Psoas muscle (tissue), 8 donors: ENCODE measurements around the gene MPDZ. TPM values are rescaled to one million over a fixed set of nuclear protein-coding genes. Genes with fewer than 3 reads are reported as not detected.
A peak's percentile ranks its signal among the peaks of the same experiment; 100 is the strongest.

Experiments used
- ATAC-seq, 4 donors: fragments of 200-7000 bp; cut with Tn5 transposase; one replicate each; pipeline ENCODE4 v1.9.1; 2020; ENCODE audit warnings: moderate library complexity in 3 of 4, mild to moderate bottlenecking in 2 of 4
- DNase-seq, 2 donors: peaks; one replicate each; pipeline ENCODE4 v3.0.0-alpha.2; 2020
- H3K27ac ChIP-seq: fragments of 200-600 bp; one replicate; pipeline ENCODE4 v1.8.0; 2022
- H3K27me3 ChIP-seq, 3 donors: fragments of 200-600 bp in 1 of 3; one replicate each; pipeline versions ENCODE4 v1.6.1 to v1.8.0; 2013 to 2022; ENCODE audit warnings: low read length in 2 of 3, mild to moderate bottlenecking in 2 of 3, moderate library complexity in 1 of 3; ENCODE audit not compliant: insufficient read depth in 3 of 3
- H3K36me3 ChIP-seq, 2 donors: fragments of 200-600 bp in 1 of 2; one replicate each; pipeline versions ENCODE4 v1.6.1 to v1.8.0; 2013 to 2022; ENCODE audit warnings: low read depth in 1 of 2, mild to moderate bottlenecking in 1 of 2, moderate library complexity in 1 of 2; ENCODE audit not compliant: insufficient read depth in 1 of 2
- H3K4me1 ChIP-seq: fragments of 200-600 bp; one replicate; pipeline ENCODE4 v1.8.0; 2022
- H3K4me3 ChIP-seq: fragments of 200-600 bp; one replicate; pipeline ENCODE4 v1.8.0; 2022; ENCODE audit warnings: mild to moderate bottlenecking
- H3K9me3 ChIP-seq: fragments of 200-600 bp; one replicate; pipeline ENCODE4 v1.8.0; 2022
- CTCF ChIP-seq: fragments of 200-600 bp; IDR thresholded peaks from one replicate; pipeline ENCODE4 v1.8.0; 2022; ENCODE audit warnings: antibody characterized with exemption
- WGBS, 3 donors: extraction: QIAGEN DNeasy Blood & Tissue Kit; methylation state at CpG; one replicate each; pipeline versions ENCODE4 v1.1.6 to v1.1.7; 2013; 5-methylcytosine and 5-hydroxymethylcytosine counted together
- intact Hi-C, 2 donors: fragments of 100-400 bp; cut with DNase I; formaldehyde crosslinking; loops; one replicate each; pipeline versions ENCODE4 v1.11.0 to v1.14.2; 2022
- polyA plus RNA-seq, 3 donors: library from polyadenylated mRNA; stranded (reverse); fragments of 200-250 nt; gene quantifications; one replicate each; pipeline ENCODE4 v1.2.3, GENCODE V29; 2013
- total RNA-seq, 4 donors: library from RNA; stranded (reverse); fragmentation: NEBNext Ultra II Directional in 2 of 4; extraction: Animal tissue kit (Norgen Biotek cat#: 25700) in 2 of 4; gene quantifications; one replicate each; pipeline versions ENCODE4 v1.2.1 to v1.2.4, GENCODE V29; 2021 to 2023
- donor health status: healthy with polysubstance abuse.
- donor health status: DM: no; HTN: no; CAD: no; lungs with moderate emphysema.
- donor health status: Bipolar disorder and iron deficiency.
- donor health status: healthy.
- donor health status: DM: yes; HTN: yes; CAD: no.
- donor health status: DM: no; HTN: no; CAD: no.
- donor health status: DM: no; HTN: no; CAD: no.
- donor health status: DM: yes; HTN: yes; CAD: no.

MPDZ gene
- total and polyA plus RNA-seq, 7 donors = 9.3 to 42.8 (median 23.1) TPM

- peak; percentile 15 for TF ChIP-seq CTCF
- DNase-seq (peak; percentile 61 to 78), ATAC-seq (peak; percentile 69 to 81 (median 69))
- 0 to 1% (median 1%) methylated on average over 62 to 67 of the region's 67 CpGs for WGBS, 3 donors
- Histone ChIP-seq H3K36me3 (no peaks in the 10 kb centered on the region), H3K4me3 (peak overlapping the region; percentile 74), H3K27ac (peak overlapping the region; percentile 95), H3K27me3 (no peaks in the 10 kb centered on the region), H3K4me1 (peaks cover 27% of the 10 kb centered on the region), H3K9me3 (no peaks in the 10 kb centered on the region)
- intact Hi-C loops = no loop called here
Measured at GRCh38 chr9:13278368-13279246, 885 bp downstream of the MPDZ start.

GRCh38 chr9:13278023-13278367, 1.5 kb downstream of the MPDZ start:
- ATAC-seq (peak in 1 of 4 donors; percentile 1), DNase-seq (no peak)
- Histone ChIP-seq H3K4me3 (peak overlapping the region; percentile 74), H3K27me3 (no peaks in the 10 kb centered on the region), H3K9me3 (no peaks in the 10 kb centered on the region), H3K4me1 (peaks cover 27% of the 10 kb centered on the region), H3K27ac (peak overlapping the region; percentile 95), H3K36me3 (no peaks in the 10 kb centered on the region)
- intact Hi-C loops = no loop called here
- no peak for TF ChIP-seq CTCF
- WGBS, 3 donors = 27 to 35% (median 29%) methylated on average over 10 of the region's 10 CpGs

- H3K4me3 ChIP-seq = no peak overlapping the region
- TF ChIP-seq CTCF = no peak
- intact Hi-C loops = no loop called here
- H3K27ac ChIP-seq = peak overlapping the region; percentile 37
- ATAC-seq = no peak
- no peaks in the 10 kb centered on the region for H3K9me3 ChIP-seq
- no peaks in the 10 kb centered on the region for H3K36me3 ChIP-seq
- no peaks in the 10 kb centered on the region for H3K27me3 ChIP-seq
- DNase-seq = no peak
- H3K4me1 ChIP-seq = peaks cover 34% of the 10 kb centered on the region
- WGBS, 3 donors = 41 to 54% (median 43%) methylated on average over 4 of the region's 4 CpGs
Measured at GRCh38 chr9:13274886-13275641, 4.4 kb downstream of the MPDZ start.

- peaks cover 47% of the 10 kb centered on the region for H3K4me1 ChIP-seq
- intact Hi-C loops = no loop called here
- no peak for TF ChIP-seq CTCF
Measured at GRCh38 chr9:13270734-13271133, 8.8 kb downstream of the MPDZ start.

More at GRCh38 chr9:13270734-13271133, 8.8 kb downstream of the MPDZ start:
- no peaks in the 10 kb centered on the region for H3K9me3 ChIP-seq
- ATAC-seq (no peak), DNase-seq (no peak)
- no peak overlapping the region for H3K27ac ChIP-seq
- H3K27me3 ChIP-seq = no peaks in the 10 kb centered on the region
- no peaks in the 10 kb centered on the region for H3K36me3 ChIP-seq
- no peak overlapping the region for H3K4me3 ChIP-seq
- 72 to 92% (median 82%) methylated on average over 1 of the region's 1 CpG for WGBS, 3 donors
